HG02759 (cell line): ENCODE measurements around the gene NUDT6.

ENCODE experiments used
- ATAC-seq: cut with Tn5 transposase; IDR thresholded peaks from one replicate; pipeline ENCODE4 v1.9.1; 2021; ENCODE audit warnings: mild to moderate bottlenecking, moderate library complexity; ENCODE audit not compliant: unreplicated experiment

Gene NUDT6

DNA sequence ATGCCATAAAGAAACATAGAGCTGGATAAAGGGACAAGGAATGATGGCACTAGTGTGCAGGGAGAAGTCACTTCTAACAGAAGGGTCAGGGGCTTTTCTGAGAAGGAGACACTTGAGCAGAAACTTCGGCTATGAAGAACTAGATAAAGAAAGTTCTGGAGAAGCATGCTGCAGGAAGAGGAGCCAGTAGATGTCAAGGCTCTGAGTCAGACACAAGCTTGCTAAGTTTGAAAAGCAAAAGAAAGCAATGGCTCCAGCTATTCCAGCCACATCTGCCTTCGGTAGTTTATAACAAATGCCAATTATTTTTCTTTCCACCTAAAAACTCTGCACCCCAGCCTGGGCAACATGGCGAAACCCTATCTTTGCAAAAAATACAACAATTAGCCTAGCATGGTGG, 7.5 kb downstream of the NUDT6 start:
- no peak for ATAC-seq

DNA sequence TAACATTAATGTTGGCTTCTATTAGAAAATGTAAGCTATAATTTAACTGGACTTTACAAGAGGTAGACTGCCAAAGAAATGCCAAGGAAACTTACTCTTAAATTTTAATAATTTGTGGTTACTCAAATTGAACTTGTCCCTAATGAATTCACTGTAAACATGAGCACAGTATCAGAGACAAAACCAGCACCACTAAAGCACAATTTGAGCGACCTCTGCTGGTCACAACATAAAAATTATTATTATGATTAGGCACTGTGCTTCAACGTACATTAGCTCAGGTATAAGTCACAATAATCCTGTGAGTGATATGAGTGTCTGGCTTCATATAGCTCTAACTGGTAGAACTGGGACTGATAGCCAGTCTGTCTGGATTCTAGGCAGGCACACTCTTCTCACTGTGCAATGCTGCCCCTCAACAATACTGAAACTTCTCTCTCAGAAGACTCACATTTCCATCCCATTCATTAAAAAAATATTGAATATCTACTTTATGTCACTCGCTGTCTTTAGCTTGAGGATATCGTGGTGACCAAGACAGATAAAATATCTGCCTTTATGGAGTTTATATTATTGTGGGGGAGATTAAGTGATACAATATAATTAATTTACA, 8.0 kb downstream of the NUDT6 start:
- peak; percentile 95 for ATAC-seq

DNA sequence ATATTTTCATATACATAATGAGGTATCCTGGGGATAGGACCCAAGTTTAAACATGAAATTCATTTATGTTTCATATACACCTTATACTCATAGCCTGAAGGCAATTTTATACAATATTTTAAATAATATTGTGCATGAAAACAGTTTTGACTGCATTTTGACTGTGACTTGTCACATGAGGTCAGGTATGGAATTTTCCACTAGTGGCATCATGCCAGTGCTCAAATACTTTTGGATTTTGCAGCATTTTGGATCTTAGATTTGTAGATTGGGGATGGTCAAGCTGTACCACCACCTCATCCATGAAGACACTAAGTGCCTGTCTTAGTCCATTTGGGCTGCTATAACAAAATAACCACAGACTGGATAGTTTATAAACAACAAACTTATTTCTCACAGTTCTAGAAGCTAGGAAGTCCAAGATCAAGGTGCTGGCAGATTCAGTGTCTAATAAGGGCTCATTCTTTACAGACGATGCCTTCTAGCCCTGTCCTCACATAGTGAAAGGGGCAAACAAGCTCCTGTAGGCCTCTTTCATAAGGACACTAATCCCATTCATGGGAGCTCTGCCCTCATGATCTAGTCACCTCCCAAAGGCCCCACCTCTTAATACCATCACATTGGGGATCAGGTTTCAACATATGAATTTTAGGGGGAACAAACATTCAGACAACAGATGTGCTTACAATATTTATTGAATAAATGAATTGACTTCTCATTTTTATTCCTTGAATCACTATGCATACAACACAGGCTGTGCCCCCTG, 9.4 kb downstream of the NUDT6 start:
- ATAC-seq: no peak

DNA sequence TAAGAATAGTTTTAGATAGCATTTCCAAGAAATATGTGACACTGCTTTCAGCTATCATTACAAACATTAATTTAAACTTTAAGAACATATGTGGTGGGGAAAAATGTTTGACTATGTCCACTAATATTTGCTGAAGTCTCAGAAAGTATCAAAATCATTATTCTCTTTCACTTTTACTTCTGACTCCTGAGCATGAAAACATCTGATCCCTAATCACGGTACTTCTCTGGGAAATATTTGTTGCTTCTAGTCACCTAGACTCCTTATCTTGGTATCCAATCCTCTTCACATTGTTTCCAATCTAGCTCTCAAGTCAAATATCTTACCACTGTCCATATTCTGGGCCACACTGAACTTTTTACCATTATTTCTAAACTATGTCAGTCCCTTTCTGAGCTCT, 10.8 kb downstream of the NUDT6 start:
- no peak for ATAC-seq

DNA sequence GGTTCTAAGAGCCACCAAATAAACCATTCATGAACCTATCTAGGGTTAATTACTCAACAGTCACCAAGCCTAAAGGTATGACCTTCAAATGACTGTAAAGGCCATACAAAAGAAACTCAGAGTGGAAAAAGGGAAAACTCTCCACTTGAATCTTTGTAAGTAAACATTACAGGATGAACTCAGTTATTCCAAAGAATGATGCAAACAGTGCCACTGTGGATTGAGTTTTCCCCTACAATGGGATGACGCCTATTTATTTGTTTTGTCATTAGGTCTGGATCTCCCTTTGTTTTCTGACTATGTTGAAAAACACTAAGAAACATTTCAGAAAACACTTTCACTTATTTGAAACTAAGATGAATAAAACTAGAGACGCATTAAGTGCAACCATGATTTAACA, 12.7 kb downstream of the NUDT6 start:
- ATAC-seq: no peak

DNA sequence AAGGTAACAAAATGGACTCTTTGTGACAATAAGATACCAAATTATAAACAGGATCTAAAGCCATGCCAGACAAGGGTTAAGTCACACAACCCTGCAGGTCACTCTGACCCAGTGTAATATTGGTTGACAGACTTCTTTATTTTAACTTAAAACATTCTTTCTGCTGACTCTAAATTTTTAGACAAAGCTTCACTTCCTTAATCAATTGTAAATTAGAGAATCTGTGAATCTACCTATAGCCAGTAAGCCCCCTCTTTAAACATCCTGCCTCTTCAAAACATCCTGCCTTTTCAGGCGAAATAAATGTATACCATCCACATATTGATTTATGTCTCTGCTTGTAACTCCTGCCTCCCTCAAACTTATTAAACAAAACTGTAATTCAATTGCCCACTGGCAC, 14.2 kb downstream of the NUDT6 start:
- ATAC-seq: no peak

DNA sequence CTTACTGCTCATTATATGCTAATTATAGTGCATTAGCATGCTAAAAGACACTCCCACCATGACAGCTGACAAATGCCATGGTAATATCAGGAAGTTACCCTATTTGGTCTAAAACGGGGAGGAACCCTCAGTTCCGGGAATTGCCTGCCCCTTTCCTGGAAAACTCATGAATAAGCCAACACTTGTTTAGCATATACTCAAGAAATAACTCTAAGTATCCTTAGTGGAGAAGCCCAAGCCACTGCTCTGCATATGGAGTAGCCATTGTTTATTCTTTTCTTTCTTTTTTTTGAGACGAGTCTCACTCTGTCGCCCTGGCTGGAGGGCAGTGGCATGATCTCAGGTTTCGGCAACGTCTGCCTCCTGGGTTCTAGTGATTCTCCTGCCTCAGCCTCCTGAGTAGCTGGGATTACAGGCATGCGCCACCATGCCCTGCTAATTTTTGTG, 15.5 kb downstream of the NUDT6 start:
- no peak for ATAC-seq

DNA sequence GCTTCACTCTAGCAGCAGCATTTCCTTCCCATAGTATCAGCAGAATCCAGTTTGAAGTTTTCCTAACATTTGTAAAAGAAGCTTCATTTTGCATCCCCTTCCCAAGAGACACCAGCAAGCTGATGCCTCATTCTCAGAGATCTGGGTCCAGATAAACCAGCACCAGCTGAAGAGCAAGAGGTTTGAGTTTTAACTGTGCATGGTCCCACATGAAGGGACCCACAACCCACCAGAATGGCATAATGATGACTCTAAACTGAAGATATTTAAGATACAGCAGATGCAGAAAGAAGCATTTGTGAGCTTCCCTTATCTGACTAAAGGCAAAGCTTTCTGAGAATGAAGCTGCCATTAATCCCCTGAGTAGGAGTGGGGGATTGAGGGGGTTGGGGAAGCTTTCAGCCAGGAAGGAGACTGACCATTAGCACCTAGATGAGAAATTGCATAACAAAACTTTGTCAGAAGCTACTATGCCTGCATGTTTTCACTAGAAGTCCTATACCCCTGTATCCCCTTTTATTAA, 18.6 kb downstream of the NUDT6 start:
- no peak for ATAC-seq

DNA sequence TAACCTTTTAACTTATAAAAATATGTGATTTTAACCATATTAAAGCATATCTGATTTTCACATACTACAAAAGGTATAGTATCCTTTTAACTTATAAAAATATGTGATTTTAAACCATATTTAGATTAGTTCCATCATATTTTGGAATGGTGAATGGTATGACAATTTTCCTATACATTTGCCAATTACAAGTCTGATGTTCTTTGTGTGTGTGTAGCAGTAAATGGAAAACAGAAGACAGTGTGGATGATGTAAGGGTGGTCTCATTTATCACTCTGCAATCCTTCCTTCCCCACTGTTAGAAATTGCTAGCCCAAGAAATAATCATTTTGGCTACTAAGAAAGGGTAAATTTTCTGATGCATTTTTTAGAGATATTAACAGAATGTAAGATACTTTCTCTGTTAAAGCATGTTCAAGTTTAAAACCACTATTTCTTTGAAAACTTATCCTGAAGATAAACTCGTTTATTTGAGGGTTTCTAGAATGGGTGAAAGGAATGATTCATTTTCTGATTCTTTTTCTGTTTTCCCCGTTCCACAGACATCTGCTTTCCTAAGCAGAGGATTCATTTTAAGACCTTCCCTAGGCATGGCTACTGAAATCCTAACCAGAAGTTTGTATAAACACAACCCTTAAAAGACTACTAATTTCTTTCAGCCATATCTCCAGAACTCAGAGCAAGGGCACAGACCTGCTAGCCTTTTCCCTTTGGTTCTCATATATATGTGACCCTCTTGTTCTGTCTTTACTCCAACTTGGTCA, 21.0 kb downstream of the NUDT6 start:
- ATAC-seq: no peak

DNA sequence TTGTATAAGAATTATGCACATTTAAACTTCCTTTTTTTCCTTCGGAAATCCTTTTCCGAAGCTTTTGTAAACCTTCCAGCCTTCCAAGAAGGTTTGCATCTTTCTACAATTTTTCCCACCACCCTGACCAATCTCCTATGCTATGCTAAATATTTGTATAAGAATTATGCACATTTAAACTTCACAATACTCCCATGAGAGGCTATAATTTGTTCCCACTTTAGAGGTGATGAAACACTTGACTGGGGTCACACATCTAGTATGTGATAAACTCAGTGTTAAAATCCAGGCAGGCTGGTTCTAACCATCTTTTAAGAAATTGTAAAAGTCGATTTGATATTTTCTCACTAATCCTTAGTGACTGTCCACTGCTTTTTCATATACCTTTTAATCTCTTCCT, 22.1 kb downstream of the NUDT6 start:
- no peak for ATAC-seq

DNA sequence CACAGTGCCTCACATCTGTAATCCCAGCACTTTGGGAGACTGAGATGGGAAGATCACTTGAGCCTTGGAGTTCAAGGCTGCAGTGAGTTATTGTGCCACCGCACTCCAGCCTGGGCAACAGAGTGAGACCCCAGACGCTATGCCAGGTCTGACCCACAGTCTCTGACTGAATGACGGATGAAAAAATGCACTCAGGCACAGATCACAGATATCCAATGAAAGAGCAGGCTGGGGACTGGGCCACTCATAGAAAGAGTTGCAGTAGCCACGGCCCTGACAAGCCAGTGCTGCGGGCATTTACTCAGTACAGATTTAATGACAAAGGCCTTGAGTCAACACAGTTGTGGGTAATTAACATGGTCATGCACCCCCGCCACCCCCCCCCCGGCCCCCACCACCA, 22.7 kb downstream of the NUDT6 start:
- ATAC-seq: no peak

DNA sequence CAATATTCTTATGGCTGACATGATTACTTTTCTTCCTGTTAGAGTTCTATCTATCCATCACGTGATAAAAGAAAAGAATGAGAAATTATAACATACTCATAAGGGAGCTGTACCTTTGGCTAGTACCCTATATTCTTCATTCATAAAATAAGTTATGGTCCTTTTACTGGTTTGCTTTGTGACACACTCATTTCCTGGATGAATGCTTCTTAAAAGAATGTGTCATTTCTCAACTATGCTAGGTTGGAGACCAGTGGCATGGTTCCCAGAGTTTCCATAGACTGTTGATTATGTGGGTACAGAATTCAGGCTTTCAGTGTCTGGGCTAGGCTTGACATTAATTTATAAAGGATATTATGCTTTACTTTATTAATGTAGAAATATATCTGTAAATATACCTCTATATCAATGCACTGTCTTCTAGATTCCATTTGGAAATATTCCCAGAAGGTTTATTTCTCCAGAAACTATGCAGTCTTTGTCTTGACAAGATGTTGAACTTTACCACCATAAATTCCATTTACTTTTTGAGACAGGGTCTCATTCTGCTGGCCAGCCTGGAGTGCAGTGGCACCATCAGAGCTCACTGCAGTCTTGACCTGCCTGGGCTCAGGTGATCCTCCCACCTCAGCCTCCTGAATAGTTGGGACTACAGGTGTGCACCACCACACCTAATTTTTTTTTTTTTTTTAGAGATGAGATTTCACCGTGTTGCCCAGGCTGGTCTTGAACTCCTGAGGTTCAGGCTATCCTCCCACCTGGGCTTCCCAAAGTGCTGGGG, 23.8 kb downstream of the NUDT6 start:
- ATAC-seq: no peak

DNA sequence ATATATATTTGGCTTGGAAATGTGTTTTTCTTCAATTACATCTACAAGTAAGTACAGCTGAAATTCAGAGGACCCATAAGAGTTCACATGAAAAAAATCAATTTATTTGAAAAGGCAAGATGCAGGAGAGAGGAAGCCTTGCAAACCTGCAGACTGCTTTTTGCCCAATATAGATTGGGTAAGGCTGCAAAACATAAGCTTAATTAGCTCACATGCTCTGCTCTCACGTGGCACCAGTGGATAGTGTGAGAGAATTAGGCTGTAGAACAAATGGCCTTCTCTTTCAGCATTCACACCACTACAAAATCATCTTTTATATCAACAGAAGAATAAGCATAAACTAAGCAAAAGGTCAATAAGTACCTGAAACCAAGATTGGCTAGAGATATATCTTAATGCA, 26.1 kb downstream of the NUDT6 start:
- no peak for ATAC-seq

DNA sequence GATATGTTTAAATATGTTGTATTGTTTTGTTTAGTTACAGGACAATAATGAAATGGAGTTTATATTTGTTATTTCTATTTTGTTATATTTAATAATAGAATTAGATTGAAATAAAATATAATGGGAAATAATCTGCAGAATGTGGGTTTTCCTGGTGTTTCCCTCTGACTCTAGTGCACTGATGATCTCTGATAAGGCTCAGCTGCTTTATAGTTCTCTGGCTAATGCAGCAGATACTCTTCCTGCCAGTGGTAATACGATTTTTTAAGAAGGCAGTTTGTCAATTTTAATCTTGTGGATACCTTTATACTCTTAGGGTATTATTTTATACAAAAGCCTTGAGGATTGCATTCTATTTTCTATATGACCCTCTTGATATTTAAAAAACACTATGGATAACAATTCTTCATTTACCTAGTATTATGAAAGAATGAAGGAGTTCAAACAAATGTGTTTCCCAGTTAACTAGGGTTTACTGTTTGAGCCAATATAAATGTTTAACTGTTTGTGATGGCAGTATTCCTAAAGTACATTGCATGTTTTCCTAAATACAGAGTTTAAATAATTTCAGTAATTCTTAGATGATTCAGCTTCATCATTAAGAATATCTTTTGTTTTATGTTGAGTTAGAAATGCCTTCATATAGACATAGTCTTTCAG, 26.9 kb downstream of the NUDT6 start:
- no peak for ATAC-seq

DNA sequence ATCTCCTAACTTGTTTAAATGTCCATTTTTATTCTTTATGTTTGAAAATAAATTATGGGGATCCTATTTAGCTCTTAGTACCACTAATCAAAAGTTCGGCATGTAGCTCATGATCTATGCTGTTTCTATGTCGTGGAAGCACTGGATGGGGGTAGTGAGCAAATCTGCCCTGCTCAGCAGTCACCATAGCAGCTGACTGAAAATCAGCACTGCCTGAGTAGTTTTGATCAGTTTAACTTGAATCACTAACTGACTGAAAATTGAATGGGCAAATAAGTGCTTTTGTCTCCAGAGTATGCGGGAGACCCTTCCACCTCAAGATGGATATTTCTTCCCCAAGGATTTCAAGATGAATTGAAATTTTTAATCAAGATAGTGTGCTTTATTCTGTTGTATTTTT, 27.6 kb downstream of the NUDT6 start:
- ATAC-seq: no peak

DNA sequence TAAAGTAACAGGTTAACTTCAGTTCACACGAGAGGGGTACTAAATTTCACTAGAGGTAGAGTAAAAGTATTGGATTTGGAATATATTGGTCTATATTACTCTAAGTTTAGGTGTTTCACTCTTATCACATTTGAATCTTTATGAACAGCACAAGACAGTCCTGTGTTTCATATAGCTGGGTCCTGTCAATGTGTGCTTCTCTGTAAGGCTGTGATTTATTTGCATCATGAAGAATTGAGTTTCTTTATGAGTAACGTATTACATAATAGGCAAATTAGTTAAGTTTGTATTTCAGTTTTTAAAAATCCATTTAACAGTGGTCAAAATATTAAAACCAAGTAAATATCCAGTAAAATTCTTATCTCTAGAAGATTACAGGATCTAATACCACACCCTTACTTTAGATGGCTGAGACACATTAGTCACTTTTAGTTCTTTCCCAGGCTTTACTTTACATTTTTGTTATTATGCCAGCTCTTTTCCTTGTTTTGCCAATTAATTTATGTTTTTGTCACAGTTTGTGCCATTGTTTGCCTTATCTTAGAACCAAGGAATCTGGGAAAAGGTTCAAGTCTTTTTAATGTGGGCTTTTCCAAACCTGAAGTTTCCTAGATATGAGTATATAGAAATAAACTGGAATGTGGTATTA, 32.1 kb downstream of the NUDT6 start:
- ATAC-seq: no peak

DNA sequence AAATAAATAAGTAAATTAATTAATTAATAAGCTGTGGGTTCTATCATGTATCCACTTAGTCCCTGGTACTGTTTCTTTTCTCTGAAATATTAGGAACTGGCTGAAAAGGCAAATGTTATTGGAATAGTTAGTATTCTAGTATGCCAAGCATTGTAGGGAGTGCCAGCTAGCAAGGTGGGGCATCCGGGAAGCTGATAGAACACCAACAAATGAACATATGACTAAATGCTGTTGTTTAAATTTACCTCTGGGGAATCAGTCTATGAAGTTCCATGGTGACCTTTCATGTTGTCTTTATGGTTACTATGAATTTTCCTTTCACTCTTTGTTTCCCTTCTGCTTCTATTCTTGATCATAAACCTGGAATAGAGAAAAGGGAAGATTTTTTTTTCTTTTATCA, 32.7 kb downstream of the NUDT6 start:
- ATAC-seq: no peak

DNA sequence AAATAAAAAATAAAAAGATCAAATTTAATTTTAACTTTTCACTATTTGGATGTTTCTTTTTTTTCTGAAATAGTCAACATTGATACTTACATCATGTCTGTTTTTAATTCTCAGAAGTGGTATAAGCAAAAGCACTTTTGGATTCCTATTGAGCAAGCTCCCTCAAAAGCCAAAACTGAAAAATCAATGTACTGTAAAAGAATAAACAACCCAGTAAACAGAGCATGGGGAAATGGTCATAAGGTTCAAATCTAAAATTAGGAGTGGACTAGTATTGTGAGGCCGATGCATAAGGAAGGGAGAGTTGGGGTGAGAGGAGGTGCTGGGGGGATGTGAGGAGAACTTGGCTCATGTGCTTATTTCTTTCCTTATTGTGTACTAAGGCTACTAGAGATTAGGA, 37.9 kb downstream of the NUDT6 start:
- ATAC-seq: no peak

DNA sequence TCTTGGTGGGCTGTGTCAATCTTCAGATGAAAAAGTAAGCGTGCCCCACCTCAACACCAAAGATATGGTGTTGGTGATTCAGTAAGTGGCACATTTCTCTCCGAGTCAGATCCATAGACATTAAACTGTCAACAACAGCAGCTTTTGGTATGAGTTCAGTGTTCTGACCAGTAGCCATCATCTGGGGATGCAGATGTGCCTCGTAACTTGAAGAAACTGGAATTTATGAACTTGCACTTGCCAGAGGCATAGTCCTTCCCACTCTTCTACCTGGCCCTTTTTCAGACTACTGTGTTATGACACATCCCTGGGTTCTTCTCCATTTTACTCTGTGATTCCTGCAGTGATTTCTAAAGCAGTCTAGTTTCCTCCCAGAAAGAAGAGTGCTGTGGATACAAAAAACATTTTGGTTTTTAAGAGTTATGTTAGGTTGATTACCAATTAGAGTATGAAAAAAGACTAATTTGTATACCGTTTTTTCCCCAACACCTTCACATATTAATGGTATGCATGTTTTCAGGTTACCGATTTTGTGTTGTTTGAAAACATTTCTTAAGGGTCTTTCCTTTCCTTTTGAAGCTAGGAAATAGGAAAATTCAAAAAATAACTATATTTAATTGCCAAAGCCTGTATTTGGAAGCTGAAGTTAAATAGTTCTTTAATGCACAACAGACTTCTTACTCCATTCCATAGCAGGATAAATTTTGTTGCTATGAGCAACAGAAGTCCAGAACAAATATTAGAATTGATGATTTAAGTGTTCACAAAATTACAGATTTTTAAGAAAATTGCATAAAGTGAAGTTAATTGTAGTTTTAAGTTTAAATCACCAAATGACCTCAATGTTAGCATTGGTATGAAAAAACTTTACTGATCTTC, 39.3 kb downstream of the NUDT6 start:
- ATAC-seq: no peak
